HG02798 (cell line): ENCODE measurements around the gene TNS3.

Experiments used
- ATAC-seq: cut with Tn5 transposase; IDR thresholded peaks from one replicate; pipeline ENCODE4 v1.9.1; 2021; ENCODE audit warnings: mild to moderate bottlenecking; ENCODE audit not compliant: unreplicated experiment, poor library complexity

Gene TNS3

DNA sequence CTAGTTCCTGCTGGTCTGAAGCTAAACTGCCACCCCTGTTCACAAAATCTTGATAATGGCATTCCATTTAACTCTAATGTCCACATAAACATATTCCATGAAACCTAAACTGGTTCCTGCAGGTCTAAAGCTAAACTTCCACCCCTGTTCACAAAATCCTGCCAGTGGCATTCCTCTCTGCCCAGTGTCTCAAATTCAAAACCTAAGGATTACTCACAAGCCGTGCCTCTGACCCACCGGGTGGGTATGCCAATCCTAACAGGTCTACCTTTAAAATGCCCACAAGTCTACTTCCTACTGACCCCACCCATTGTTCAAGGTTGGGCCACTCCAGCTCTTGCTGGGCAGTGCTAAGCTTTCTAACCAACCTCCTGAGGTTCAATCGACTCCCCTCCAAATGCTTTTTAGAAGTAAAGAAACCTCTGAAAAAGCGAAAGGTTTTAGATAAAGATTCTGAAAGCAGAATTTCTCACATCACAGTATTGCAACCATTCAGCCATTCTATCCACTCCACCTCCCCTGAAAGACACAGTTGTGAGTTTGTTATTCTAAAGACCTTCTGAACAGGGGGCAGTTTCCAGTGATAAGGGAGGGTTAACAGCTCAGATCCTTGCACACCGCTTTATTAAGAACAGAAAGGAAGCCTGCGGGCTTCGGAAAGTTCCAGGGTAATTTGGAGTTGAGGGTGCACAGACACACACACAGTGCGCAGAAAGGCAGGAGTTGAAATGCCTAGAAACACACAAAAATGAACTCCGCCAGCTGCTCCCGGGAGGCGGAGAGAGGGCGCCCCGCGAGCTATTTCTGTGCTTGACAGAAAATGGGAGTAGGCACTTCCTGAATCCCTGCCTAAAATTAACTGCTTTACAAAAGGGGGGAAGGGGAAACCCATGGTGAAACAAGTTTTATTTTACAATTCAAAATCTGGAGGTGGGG lies 87.7 kb downstream of the TNS3 start:
- no peak for ATAC-seq

DNA sequence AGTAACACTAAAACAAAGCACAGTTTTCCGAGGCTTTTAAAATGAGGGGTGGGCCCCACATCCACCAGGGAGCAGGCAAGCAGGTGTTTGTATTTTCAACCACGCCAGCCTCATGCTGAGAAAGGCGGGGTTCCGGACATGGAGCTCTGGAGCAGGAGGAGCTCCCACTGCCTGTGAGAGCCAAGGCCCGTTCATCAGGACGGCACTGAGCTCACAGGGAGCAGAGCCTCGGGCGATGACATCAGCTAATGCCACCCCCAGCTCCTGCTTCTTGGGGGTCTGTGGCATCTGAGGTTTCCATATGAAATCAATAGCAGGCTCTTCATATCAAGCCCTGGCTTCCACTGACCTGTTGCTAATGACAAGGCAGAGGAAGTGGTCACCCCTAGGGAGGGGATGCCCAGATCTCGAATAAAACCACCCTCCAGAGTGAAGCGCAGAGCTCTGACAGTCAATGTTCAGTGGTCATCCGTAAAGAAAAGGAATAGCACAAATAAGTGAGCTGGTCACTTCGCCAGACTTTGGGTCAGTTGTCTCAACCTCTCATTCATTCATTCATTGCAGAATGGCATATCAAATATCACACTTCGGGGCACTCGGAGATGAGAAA lies 89.1 kb downstream of the TNS3 start:
- ATAC-seq = no peak

DNA sequence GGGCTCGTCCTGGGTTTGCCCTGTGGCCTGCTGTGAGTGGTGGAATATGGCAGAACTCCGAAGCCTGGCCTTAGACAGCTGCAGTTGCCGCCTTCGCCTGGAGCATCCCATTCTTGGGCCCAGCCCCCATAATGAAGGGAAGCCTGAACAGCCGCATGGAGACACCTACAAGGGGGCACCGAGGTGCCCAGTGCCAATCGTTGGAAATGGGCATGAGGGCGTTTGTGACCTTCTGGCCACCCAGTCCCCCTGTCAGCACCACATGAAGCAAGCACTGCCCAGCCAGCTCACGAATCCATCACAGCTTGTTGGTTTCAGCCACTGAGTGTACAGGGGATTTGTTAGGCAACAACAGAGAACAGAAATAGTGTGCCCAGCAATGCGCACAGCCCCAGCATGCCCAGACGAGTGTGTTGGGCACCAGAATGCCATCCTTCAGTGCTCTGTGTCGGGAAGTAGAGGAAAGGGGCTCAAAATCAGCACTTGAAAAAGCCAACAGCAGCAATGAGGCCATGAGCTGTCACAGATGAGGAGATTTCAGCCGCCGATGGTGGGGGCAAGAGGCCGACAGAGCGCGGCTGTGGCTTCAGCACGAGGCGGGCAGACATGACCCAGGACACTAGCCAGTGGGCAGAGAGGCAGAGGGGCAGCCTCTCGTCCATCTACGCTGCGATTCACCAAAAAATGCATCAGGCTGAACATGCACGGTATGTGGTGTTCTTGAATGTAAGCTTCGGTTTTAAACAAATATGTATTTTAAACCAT lies 91.2 kb downstream of the TNS3 start:
- ATAC-seq = no peak

DNA sequence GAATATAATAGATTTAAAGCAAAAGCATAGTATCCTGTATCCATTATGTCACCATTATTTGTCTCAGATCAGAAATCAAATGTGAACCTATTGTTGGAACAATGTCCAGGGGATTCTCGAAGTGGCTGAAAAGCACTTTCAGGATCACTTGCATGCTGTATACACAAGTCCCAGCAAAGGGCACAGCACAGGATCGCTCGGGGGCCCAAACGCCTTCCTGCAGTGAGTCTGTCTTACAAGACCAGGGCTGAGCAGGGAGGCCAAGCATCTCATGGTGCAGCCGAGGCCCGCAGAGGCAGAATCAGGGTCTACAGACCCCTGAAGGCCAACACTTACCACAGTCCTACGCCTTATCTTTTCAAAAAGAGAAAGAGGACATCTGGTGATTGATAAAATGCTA lies 92.3 kb downstream of the TNS3 start:
- ATAC-seq = no peak

DNA sequence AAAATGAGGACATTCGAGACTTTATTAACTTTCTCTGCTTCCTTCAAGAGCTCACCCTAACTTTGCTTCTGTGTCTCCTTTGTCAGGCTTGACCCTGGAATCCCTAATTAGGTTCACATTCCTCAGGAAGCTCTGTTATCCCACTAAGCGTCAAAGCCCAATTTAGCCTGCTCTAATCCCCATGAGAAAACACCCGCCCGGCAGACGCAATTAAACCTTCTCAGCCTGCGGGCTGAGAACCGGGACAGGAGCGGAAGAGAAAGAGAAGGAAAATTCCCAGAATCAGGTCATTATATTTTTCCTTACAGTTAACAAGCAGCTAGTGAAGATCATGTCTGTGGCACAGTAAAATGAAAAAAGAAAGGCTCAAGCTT lies 93.0 kb downstream of the TNS3 start:
- no peak for ATAC-seq

DNA sequence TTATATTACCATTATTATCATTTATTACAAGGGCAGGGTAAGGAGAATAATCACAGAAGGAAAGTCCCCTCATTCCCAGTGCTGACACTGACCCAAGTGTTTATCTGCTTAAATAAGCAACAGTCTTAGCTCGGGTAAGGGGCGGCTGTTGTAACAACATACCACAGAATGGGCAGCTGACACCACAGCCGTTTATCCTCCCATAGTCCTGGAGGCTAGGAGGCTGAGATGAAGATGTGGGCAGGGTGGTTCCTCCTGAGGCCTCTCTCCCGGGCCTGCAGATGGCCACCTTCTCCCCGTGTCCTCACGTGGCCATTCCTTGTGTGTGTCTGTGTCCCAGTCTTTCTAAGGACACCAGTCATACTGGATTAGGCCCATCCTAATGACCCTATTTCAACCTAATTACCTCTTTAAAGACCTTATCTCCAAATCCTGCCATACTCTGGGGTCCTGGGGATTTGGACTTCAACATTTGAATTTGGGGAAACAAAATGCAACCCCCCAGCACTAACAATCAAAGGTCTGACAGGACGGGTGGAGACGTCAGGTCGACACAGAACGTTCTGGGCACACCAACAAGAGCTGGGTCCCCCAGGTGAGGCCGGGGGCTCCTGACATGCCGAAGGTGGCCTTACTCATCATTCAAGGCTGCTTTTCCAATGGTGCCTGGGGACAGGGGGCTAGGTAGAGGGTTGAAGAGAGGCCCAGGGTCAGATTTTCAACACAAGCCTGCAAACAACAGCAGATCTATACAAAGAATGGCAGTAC lies 93.5 kb downstream of the TNS3 start:
- ATAC-seq = no peak

DNA sequence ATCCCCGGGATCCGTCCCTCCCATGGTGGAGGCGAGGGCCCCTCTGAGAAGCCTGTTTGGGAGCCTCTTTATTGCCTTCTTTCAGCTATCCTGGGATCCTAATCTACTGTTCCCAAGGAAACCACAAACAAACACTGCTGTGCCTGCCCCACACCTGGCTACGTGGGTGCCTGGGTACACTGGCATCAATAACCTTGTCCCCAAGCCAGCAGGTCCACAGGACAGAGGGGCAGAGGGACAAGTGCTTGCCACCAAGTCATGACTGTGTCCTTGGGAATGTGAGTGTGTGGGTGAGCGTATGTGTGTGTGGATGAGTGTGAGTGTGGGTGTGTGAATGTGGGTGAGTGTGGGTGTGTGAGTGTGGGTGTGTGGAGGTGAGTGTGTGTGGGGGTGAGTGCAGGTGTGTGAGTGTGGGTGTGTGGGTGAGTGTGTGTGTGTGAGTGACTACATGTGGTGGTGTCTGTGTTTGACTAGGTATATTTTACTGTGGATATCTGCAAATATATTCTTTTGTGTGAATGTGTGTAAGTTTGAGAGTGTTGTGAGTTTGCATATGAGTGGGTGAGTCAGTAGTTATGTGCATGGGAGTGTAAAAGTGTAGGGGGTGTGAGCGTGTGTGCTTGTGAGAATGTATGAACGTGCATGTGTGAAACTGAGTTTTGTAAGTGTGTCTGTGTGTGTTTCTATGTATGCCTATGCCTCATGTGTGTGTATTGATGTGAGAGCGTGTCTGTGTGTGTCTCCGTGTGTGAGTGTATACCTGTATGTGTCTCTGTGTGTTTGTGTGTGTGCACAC lies 96.1 kb downstream of the TNS3 start:
- no peak for ATAC-seq

DNA sequence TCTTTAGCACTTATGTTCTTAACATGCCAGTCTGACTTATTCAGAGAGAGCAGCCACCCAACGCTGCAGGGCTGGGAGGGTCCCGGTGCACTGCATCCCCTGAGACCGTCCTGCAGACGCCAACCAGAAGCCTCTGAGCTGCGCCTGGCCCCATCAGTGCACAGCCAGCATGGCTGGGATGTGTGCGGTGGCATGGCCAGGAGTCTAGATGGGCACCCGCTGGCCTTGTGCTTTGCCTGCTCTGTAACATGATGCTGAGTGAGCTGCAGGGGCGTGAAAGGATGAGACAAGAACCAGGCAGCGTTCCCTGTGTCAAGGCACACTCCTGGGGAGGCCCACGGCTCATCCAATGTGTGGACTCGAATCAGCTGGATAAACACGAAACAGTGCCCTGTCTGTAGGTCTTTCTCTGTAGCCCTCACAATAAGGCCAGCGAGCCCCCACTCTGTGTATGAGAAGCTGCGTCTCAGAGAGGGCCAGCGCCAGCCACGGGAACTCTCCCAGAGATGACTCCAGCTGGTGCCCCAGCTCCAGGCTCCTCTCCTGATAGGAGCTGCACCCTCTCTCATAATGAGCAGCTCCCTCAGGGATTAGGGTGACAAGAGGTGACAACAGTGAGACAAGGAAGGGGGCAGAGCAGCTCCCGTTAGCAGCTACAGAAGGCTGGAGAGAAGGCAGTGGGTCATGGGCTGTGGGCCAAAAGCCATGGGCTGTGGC lies 96.8 kb downstream of the TNS3 start:
- ATAC-seq = no peak

DNA sequence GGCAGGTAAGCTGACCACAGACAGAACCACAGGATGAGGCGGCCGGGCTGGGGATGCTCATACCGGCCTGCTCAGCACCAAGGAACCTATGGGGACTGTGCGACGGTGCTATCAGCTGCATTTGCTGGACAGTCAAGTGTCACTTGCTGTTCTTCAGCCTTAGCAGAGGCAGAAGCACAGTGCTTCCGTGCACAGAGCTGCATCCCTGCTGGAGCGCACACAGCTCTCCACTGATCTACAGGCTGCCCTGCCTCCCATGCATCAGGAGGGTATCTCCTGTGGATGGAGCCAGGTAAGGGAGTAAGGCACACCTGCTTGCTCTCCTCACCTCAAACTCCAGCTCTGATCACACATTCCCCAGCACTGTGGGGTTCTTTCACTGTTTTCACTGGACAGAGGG lies 97.5 kb downstream of the TNS3 start:
- ATAC-seq = no peak

DNA sequence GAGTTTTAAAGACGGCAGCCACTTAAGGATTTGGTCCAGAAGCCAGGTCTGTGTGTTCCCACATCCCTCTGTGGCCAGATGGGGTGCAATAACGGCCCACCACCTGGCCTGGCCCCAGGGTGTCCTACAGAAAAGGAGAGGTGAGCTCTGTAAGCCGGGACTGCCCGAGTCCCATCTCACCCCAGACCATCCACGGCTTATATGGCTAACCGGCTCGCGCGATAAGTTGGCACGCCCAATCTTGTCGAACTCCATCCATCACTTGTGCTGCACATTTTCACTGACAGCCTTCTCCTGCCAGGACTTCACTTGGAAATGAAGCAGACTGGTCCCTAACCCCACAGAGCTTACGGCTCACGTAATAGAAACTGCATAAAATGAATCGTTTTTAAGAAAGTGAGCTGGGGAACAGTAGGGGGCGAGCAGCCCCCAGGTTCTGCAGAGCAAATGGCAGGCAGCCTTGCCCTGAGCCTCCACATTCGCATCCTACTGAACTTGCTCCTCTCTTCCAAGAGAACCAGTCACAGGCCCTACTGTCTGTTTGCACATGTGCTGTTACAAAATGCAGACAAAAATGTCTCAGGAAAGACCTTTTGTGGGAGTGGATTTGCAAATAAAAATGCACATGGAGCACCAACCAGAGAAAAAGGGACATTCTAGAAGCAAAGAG lies 98.2 kb downstream of the TNS3 start:
- no peak for ATAC-seq

DNA sequence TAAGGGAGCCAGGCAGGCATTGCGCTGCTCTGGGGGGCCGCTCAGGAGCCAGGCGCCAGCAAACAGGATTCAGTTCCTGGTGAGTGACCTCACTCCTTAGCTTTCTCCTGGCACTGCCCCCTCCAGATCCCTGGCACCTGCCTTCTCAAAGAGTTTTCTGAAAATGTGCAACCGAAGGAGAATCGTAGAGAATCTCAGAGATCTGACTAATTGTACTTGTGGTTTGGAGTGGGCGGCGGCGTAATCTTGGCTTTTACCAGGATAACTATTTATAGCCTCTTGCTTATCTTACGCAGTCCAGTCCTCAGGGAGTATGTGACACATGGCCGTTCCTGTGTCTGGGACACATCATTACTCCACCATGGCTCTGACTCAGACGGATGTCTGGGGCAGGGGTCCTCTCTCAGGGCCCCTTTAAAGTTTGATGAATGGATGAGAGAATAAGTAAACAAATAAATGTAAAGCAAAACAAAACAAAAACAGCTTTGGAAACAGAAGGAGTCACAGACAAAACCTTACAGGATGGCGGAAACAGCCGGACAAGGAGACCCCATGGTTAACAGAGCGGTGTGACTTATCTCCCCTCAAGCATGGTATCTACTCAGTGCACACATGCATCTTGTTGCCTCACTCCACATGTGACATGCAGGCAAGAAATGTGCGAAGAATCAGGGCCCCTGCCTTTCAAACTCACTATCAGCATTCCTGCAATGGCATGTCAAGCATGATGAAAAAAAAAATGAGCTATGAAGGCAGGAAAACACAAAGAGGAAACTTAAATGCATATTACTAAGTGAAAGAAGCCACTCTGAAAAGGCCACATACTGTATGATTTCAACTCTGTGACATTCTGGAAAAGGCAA lies 99.7 kb downstream of the TNS3 start:
- peak; percentile 34 for ATAC-seq

DNA sequence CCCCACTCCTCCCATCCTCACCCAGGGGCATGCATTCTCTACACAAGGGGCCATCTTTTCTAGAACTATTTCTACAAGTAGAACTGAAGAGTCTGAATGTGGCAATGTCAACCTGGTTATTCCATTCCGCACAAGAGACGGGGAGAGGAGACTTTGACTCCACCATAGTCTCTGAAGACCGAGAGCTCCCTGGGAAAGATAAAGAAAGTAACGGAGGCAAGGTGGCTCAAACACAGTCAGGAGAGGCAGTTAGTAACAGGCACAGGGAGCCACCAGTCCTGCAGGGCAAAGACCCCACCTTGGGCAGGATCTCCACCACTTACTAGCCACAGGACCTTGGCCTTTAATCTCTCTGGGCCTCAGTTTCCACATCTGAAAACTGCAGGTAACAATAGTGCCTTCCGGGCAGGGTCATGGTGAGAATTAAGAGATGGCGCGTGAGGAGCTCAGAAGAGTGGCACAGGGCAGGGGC lies 100.3 kb downstream of the TNS3 start:
- ATAC-seq = no peak

DNA sequence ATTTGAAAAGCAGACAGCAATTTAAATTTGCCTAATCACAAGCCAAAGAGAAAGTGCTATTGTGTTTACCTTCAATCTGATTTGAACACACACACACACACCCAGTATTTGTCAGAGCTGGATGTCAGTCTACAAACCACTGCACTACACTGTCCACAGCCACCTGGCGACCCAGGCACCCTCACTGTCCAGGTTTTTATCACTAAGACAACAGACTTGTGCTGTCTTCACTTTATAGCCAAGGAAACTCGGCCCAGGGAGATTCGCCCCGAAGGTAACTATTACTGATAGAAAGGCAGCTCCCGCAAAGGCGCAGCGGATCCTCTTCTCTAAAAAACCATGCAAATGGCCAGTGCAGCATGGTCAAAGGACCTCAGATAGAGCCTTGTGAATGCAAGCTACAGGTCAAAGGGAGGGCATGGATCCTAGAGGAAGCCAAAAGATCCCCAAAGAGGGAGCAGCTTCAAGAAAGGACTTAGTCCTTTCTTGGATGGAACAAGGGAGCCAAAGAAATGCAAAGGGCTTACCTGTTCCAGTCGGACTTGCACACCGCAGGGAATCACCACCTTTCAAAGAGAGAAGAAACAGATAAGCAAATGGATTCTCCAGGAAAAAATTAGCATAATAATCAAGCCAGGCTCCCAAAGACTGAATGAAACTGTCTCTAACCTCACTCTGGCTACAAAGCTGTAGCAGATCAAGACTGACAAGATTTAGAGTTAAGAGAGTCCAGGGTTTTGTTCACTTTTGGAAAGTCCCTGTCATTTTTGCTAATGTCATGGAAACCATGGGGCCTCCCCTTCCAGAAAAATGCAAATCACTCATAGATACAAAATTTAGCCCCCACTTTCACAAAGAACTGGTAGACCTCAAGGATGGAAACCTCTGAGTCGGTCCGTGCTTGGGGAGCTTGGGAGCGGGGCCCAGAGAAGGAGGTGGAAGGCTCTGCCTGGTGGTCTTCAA lies 101.1 kb downstream of the TNS3 start:
- peak; percentile 72 for ATAC-seq

DNA sequence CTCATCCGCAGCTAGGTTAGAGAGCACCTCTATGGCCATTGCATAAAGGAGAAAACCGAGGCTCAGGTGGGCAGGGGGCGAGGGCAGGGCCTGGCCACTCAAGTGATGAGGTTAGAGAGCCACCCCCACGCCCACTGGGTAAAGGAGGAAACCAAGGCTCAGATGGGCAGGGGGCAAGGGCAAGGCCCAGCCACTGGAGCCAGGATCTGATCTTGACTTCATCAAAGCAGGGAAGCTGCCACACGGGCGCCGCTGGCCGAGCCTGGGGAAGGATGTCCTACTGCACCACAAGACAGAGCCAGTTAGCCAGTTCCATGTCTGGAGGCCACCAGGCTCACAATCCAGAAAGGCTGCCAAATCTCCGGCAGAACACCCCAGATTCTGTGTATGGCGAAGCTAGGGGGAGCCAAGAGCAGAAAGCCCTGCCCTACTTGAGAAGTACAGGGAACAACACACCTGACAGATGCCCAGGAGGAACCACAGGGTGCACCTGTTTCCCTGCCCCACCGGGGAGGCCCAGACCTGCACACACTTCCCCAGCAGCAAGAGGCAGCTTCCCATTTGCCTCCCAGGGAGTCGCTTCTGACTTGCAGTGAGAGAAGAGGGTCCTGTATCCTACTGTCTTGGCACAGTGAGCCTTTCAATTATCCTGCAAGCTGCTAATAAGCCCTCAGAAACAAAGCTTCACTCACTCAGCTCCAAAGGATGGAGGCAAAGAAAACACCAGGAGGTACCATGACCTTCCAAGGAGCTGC lies 101.9 kb downstream of the TNS3 start:
- no peak for ATAC-seq

DNA sequence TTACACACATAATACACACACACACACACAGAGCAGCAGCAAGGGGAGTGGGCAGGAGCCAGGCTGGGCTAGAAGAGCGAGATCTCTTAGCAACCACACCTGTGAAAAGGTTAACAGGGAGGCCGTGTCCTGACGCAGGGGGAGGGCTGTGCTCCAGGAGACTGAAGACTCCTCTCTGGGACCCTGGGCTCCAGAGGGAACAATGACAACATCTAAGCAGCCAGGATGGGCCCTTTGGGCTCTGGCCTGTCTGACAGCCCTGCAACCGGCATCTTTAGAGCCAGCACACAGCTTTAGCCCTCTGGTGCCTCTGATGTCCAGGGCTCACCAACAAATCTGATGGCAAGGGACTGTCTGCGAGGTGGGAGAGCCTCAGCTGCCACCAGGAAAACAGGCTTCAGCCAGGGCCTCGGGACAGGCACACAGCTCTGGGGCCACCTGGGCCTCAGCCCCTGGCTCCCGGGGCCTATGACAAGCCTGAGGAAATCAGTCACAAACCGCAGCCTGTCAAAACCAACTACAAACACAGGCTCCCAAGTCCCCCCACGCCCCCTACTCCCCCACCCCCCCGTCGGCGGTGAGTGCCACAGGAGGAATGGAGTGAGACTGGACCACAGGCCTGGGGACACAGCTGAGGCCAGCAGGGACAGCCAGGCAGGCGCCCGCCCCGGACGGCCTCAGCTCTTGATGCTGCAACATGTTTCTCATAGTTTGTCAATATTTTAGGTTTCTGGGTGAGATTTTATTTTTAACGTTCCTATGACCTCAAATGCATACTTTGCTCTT lies 102.8 kb downstream of the TNS3 start:
- ATAC-seq = no peak
